Neural cell (in vitro differentiated cells): ENCODE data around the gene LUC7L. TPM values are rescaled to one million over a fixed set of nuclear protein-coding genes. Genes with fewer than 3 reads are reported as not detected.

Experiments
- H2AFZ ChIP-seq: fragments of 200-600, 300-800 bp; sonication (generic), shearing (Covaris generic); 2 replicates; pipeline ENCODE4 v1.6.0; 2014; ENCODE audit warnings: low read depth, mild to moderate bottlenecking, antibody characterized with exemption, low read length, moderate library complexity
- H3F3A ChIP-seq: fragments of 200-600 bp; shearing (Covaris generic); 2 replicates; pipeline ENCODE4 v1.6.1; 2016; ENCODE audit warnings: mild to moderate bottlenecking, moderate library complexity, mixed read lengths, antibody characterized with exemption, low read length; ENCODE audit not compliant: insufficient read depth, poor library complexity, severe bottlenecking
- H3K27ac ChIP-seq: fragments of 200-600, 300-800 bp; sonication (generic), shearing (Covaris generic); 2 replicates; pipeline ENCODE4 v1.5.1; 2014; ENCODE audit warnings: mild to moderate bottlenecking, low read length, moderate library complexity
- H3K27me3 ChIP-seq: fragments of 300-800, 200-600 bp; sonication (generic), shearing (Covaris generic); 2 replicates; pipeline ENCODE4 v1.6.0; 2014; ENCODE audit warnings: mild to moderate bottlenecking, low read depth, low read length, moderate library complexity; ENCODE audit not compliant: insufficient read depth
- H3K36me3 ChIP-seq: fragments of 300-800, 200-600 bp; sonication (generic), shearing (Covaris generic); 2 replicates; pipeline ENCODE4 v1.5.1; 2014; ENCODE audit warnings: mild to moderate bottlenecking, antibody characterized with exemption, low read length, moderate library complexity; ENCODE audit not compliant: insufficient read depth
- H3K4me2 ChIP-seq: fragments of 300-800, 200-600 bp; sonication (generic), shearing (Covaris generic); 2 replicates; pipeline ENCODE4 v1.6.0; 2014; ENCODE audit warnings: mild to moderate bottlenecking, low read length
- H3K4me3 ChIP-seq: fragments of 300-800, 200-600 bp; sonication (generic), shearing (Covaris generic); 2 replicates; pipeline ENCODE4 v1.5.1; 2014; ENCODE audit warnings: mild to moderate bottlenecking, low read length, moderate library complexity
- H3K79me2 ChIP-seq: fragments of 200-600 bp; shearing (Covaris generic); replicated peaks from 2 replicates; pipeline ENCODE4 v1.6.0; 2014; ENCODE audit warnings: mild to moderate bottlenecking, low read length, moderate library complexity; ENCODE audit not compliant: insufficient read depth
- H3K9ac ChIP-seq: fragments of 300-800, 200-600 bp; sonication (generic), shearing (Covaris generic); 2 replicates; pipeline ENCODE4 v1.6.1; 2016; ENCODE audit warnings: mild to moderate bottlenecking, low read length, mixed read lengths
- H3K9me2 ChIP-seq: fragments of 200-600 bp; shearing (Covaris generic); 2 replicates; pipeline ENCODE4 v1.6.1; 2016; ENCODE audit warnings: mild to moderate bottlenecking, low read length, mixed read lengths; ENCODE audit not compliant: insufficient read depth
- H3K9me3 ChIP-seq: fragments of 200-600, 300-800 bp; sonication (generic), shearing (Covaris generic); 2 replicates; pipeline ENCODE4 v1.6.1; 2016; ENCODE audit warnings: mild to moderate bottlenecking, mixed run types, low read length, moderate library complexity, mixed read lengths
- H4K20me1 ChIP-seq: fragments of 200-600 bp; shearing (Covaris generic); 2 replicates; pipeline ENCODE4 v1.6.1; 2016; ENCODE audit warnings: mild to moderate bottlenecking, mixed run types; ENCODE audit not compliant: insufficient read depth
- CTCF ChIP-seq: fragments of 450-650 bp; IDR thresholded peaks from 2 replicates; pipeline ENCODE4 v1.5.1; 2014; ENCODE audit warnings: antibody characterized with exemption, mild to moderate bottlenecking, moderate library complexity; ENCODE audit not compliant: poor library complexity, severe bottlenecking
- EP300 ChIP-seq: fragments of 450-650 bp; conservative IDR thresholded peaks from 2 replicates; pipeline ENCODE4 v1.6.1; 2014; ENCODE audit warnings: antibody characterized with exemption, mild to moderate bottlenecking, moderate library complexity; ENCODE audit not compliant: poor library complexity, severe bottlenecking
- EZH2 ChIP-seq: fragments of 200-600, 300-800 bp; shearing (Covaris generic), sonication (generic); IDR thresholded peaks from 2 replicates; pipeline ENCODE4 v1.6.1; 2014; ENCODE audit warnings: antibody characterized with exemption, low read length, borderline replicate concordance, mild to moderate bottlenecking; ENCODE audit not compliant: insufficient read depth, poor library complexity, severe bottlenecking
- MXI1 ChIP-seq: fragments of 450-650 bp; conservative IDR thresholded peaks from 2 replicates; pipeline ENCODE4 v1.6.1; 2014; ENCODE audit warnings: antibody characterized with exemption, mild to moderate bottlenecking; ENCODE audit not compliant: poor library complexity, severe bottlenecking
- POLR2AphosphoS5 ChIP-seq: IDR thresholded peaks from 2 replicates; pipeline ENCODE4 v1.6.1; 2012
- RAD21 ChIP-seq: fragments of 450-650 bp; conservative IDR thresholded peaks from 2 replicates; pipeline ENCODE4 v1.6.1; 2014; ENCODE audit warnings: antibody characterized with exemption, mild to moderate bottlenecking, moderate library complexity
- SMC3 ChIP-seq: fragments of 450-650 bp; conservative IDR thresholded peaks from 2 replicates; pipeline ENCODE4 v1.6.1; 2014; ENCODE audit warnings: antibody characterized with exemption, mild to moderate bottlenecking, moderate library complexity; ENCODE audit not compliant: poor library complexity
- TAF1 ChIP-seq: IDR thresholded peaks from 2 replicates; pipeline ENCODE4 v1.6.1; 2012; ENCODE audit warnings: low read depth
- polyA plus RNA-seq: library from polyadenylated mRNA; depleted of rRNA; stranded (reverse); fragments of >200 nt; gene quantifications from 2 replicates; pipeline ENCODE4 v1.2.3, GENCODE V29; 2014
- TF ChIP-seq, protein P1 (sequence below): IDR thresholded peaks from 2 replicates; pipeline ENCODE4 v1.6.1; 2012; ENCODE audit warnings: borderline replicate concordance

LUC7L gene
- polyA plus RNA-seq, 1 donor from 2014 or later, result 564 TPM

DNA sequence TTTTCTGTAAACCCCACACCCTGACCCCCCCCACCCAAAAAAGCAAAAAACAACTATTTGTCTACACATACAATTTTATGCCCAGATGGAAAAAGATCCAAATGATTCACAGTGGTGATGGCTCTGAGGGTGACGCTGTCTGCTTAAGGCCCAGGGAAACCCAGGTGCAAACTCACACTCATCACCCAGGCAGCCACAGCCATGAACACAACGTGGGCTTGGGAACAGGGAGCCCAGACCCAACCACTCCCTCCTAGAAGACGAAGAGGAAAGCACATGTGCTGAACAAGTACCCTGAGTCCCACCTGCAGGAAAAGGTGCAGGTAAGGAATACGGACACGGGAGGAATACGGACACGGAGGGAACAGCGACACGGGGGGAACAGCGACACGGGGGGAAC, 43.6 kb downstream of the LUC7L start:
- no peaks in the 10 kb centered on the region for H3K9me3 ChIP-seq
- H3K36me3 ChIP-seq, result peaks cover 4% of the 10 kb centered on the region
- H3K9ac ChIP-seq, result no peak overlapping the region
- H3K27me3 ChIP-seq, result peaks cover 7% of the 10 kb centered on the region
- H3K79me2 ChIP-seq, result no peaks in the 10 kb centered on the region
- no peak overlapping the region for H3K4me2 ChIP-seq
- no peak for TF ChIP-seq POLR2AphosphoS5
- TF ChIP-seq TAF1, result no peak
- no peak for TF ChIP-seq SMC3
- no peak for TF ChIP-seq MXI1
- TF ChIP-seq, protein P1, sequence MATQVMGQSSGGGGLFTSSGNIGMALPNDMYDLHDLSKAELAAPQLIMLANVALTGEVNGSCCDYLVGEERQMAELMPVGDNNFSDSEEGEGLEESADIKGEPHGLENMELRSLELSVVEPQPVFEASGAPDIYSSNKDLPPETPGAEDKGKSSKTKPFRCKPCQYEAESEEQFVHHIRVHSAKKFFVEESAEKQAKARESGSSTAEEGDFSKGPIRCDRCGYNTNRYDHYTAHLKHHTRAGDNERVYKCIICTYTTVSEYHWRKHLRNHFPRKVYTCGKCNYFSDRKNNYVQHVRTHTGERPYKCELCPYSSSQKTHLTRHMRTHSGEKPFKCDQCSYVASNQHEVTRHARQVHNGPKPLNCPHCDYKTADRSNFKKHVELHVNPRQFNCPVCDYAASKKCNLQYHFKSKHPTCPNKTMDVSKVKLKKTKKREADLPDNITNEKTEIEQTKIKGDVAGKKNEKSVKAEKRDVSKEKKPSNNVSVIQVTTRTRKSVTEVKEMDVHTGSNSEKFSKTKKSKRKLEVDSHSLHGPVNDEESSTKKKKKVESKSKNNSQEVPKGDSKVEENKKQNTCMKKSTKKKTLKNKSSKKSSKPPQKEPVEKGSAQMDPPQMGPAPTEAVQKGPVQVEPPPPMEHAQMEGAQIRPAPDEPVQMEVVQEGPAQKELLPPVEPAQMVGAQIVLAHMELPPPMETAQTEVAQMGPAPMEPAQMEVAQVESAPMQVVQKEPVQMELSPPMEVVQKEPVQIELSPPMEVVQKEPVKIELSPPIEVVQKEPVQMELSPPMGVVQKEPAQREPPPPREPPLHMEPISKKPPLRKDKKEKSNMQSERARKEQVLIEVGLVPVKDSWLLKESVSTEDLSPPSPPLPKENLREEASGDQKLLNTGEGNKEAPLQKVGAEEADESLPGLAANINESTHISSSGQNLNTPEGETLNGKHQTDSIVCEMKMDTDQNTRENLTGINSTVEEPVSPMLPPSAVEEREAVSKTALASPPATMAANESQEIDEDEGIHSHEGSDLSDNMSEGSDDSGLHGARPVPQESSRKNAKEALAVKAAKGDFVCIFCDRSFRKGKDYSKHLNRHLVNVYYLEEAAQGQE, result no peak
- TF ChIP-seq RAD21, result no peak
- TF ChIP-seq EP300, result no peak
- no peak for TF ChIP-seq CTCF
- no peak for TF ChIP-seq EZH2
- H3K9me2 ChIP-seq, result no peaks in the 10 kb centered on the region
- H3K4me3 ChIP-seq, result no peak overlapping the region
- H3K27ac ChIP-seq, result no peak overlapping the region
- no peak overlapping the region for H2AFZ ChIP-seq
- H4K20me1 ChIP-seq, result no peaks in the 10 kb centered on the region
- H3F3A ChIP-seq, result no peaks in the 10 kb centered on the region

- H3K27me3 ChIP-seq, result peaks cover 11% of the 10 kb centered on the region
- H3K9ac ChIP-seq, result no peak overlapping the region
- H4K20me1 ChIP-seq, result no peaks in the 10 kb centered on the region
- no peaks in the 10 kb centered on the region for H3K79me2 ChIP-seq
- no peak overlapping the region for H3K4me3 ChIP-seq
- peaks cover 4% of the 10 kb centered on the region for H3K36me3 ChIP-seq
- H3K4me2 ChIP-seq, result no peak overlapping the region
- no peaks in the 10 kb centered on the region for H3K9me3 ChIP-seq
- H2AFZ ChIP-seq, result no peak overlapping the region
- H3K9me2 ChIP-seq, result no peaks in the 10 kb centered on the region
- H3K27ac ChIP-seq, result no peak overlapping the region
- no peaks in the 10 kb centered on the region for H3F3A ChIP-seq
- TF ChIP-seq MXI1 (no peak), CTCF (no peak), EZH2 (no peak), RAD21 (no peak)
Observed at GRCh38 chr16:185213-185612, 44.0 kb downstream of the LUC7L start.
